Endothelial cell of umbilical vein (primary cell): Measurements from ENCODE around the gene WDFY2. TPM values are rescaled to one million over a fixed set of nuclear protein-coding genes. Genes with fewer than 3 reads are reported as not detected.

ENCODE experiments used
- BruUV-seq: library from RNA; stranded (reverse); fragments of 400-500 nt; replicated peaks from 2 replicates; lab custom pipeline; 2021; lab: Mats Ljungman, UMichigan
- CTCF ChIA-PET: fragments of 300-600, 350-600 bp; sonication (Branson Sonifier 250); formaldehyde crosslinking; loops from one replicate; lab custom pipeline; 2021; ENCODE audit warnings: antibody characterized with exemption, inconsistent platforms; lab: Charles Lee
- POLR2A ChIA-PET: fragments of 300-600, 350-600 bp; sonication (Branson Sonifier 250); formaldehyde crosslinking; loops from one replicate; lab custom pipeline; 2021; ENCODE audit warnings: antibody characterized with exemption, inconsistent platforms; lab: Charles Lee
- DNase-seq: peaks from one replicate; pipeline ENCODE4 v3.0.0-alpha.2; 2011; ENCODE audit warnings: low read depth, low spot score
- FAIRE-seq: peaks from 2 replicates; lab custom pipeline; 2011; peaks lifted over from hg19 to GRCh38; lab: Jason Lieb, UNC
- H2AFZ ChIP-seq: 2 replicates; pipeline ENCODE4 v1.6.0; 2012; ENCODE audit warnings: low read depth, low read length, control low read depth, inconsistent platforms
- H3K27ac ChIP-seq: 2 replicates; pipeline ENCODE4 v1.5.1; 2011; ENCODE audit warnings: low read depth, mild to moderate bottlenecking, control low read depth, low read length, moderate library complexity; ENCODE audit not compliant: insufficient read depth
- H3K27me3 ChIP-seq, 2 experiments: 2 replicates each; pipeline versions ENCODE4 v1.6.0 to v1.6.1; 2011; ENCODE audit warnings: low read length in 2 of 2, mixed read lengths in 1 of 2; ENCODE audit not compliant: control insufficient read depth in 2 of 2, insufficient read depth in 2 of 2
- H3K36me3 ChIP-seq, 2 experiments: 2 replicates in 1 of 2; 3 replicates in 1 of 2; pipeline ENCODE4 v1.5.1; 2011; ENCODE audit warnings: low read length in 2 of 2, mild to moderate bottlenecking in 1 of 2, moderate library complexity in 1 of 2; ENCODE audit not compliant: control insufficient read depth in 2 of 2, insufficient read depth in 2 of 2; ENCODE audit errors: extremely low read depth in 1 of 2
- H3K4me1 ChIP-seq: 3 replicates; pipeline ENCODE4 v1.5.1; 2011; ENCODE audit warnings: mild to moderate bottlenecking, low read length; ENCODE audit not compliant: control insufficient read depth, insufficient read depth; ENCODE audit errors: extremely low read depth
- H3K4me2 ChIP-seq: 2 replicates; pipeline ENCODE4 v1.6.1; 2011; ENCODE audit warnings: low read length, control low read depth, mixed read lengths; ENCODE audit not compliant: insufficient read depth
- H3K4me3 ChIP-seq, 3 experiments: fragments of 200-600 bp in 1 of 3; sonication (generic), shearing (Covaris generic) in 1 of 3; replicated peaks in 1 of 3; 2 replicates each; pipeline ENCODE4 v1.5.1; 2011 to 2016; ENCODE audit warnings: control low read depth in 3 of 3, low read length in 3 of 3, mild to moderate bottlenecking in 2 of 3, inconsistent platforms in 1 of 3, low read depth in 1 of 3, moderate library complexity in 1 of 3; ENCODE audit not compliant: insufficient read depth in 1 of 3
- H3K79me2 ChIP-seq: 2 replicates; pipeline ENCODE4 v1.6.0; 2012; ENCODE audit warnings: low read length, inconsistent platforms; ENCODE audit not compliant: control insufficient read depth, insufficient read depth
- H3K9ac ChIP-seq: replicated peaks from 2 replicates; pipeline ENCODE3; 2011; ENCODE audit warnings: low read length, control low read depth; ENCODE audit not compliant: insufficient read depth; ENCODE audit errors: extremely low read depth
- H3K9me1 ChIP-seq: replicated peaks from 3 replicates; pipeline ENCODE4 v1.6.0; 2011; ENCODE audit warnings: mild to moderate bottlenecking, low read length; ENCODE audit not compliant: control insufficient read depth, insufficient read depth; ENCODE audit errors: extremely low read depth
- H3K9me3 ChIP-seq: replicated peaks from 2 replicates; pipeline ENCODE4 v1.5.1; 2012; ENCODE audit warnings: low read length, inconsistent platforms; ENCODE audit not compliant: control insufficient read depth, insufficient read depth
- H4K20me1 ChIP-seq: replicated peaks from 2 replicates; pipeline ENCODE3; 2011; ENCODE audit warnings: mild to moderate bottlenecking, low read length; ENCODE audit not compliant: control insufficient read depth, insufficient read depth; ENCODE audit errors: extremely low read depth
- FOS ChIP-seq: IDR thresholded peaks from 2 replicates; pipeline ENCODE4 v1.6.1; 2011; ENCODE audit warnings: mild to moderate bottlenecking, low read length, moderate library complexity, borderline replicate concordance; ENCODE audit not compliant: insufficient read depth
- POLR2A ChIP-seq: IDR thresholded peaks from 2 replicates; pipeline ENCODE4 v1.6.1; 2012; ENCODE audit warnings: low read depth, mild to moderate bottlenecking, control low read depth, low read length
- POLR2AphosphoS5 ChIP-seq: IDR thresholded peaks from 2 replicates; pipeline ENCODE4 v1.6.1; 2012; ENCODE audit warnings: low read depth, mild to moderate bottlenecking, control low read depth, low read length, moderate library complexity; ENCODE audit not compliant: insufficient read depth
- dilution Hi-C: fragments of 300-500 bp; cut with MboI; formaldehyde crosslinking; loops from one replicate; pipeline ENCODE4 v1.15.0; 2019; ENCODE audit warnings: low sequenced_read_pairs; ENCODE audit not compliant: extremely low pct_ligation_motif_present
- intact Hi-C: fragments of 100-400 bp; cut with micrococcal nuclease; formaldehyde crosslinking; loops from one replicate; pipeline ENCODE4 v1.10.0; 2022
- polyA plus RNA-seq, 4 experiments: library from polyadenylated mRNA; depleted of rRNA in 3 of 4; stranded (reverse) in 3 of 4; unstranded in 1 of 4; fragments of >200 nt; gene quantifications; 2 replicates each; pipeline versions ENCODE4 v1.2.1 to v1.2.3, GENCODE V29; 2011 to 2012; ENCODE audit warnings: missing spikeins in 1 of 4
- total RNA-seq: library from RNA; stranded (reverse); gene quantifications from 2 replicates; pipeline ENCODE4 v1.2.3, GENCODE V29; 2021
- TF ChIP-seq, protein P1 (sequence below), 2 donors: IDR thresholded peaks; 1 replicate in 1 of 2; 2 replicates in 1 of 2; pipeline ENCODE4 v1.5.1; 2011; ENCODE audit warnings: low read length in 2 of 2, mild to moderate bottlenecking in 2 of 2, moderate library complexity in 2 of 2, control low read depth in 1 of 2, inconsistent platforms in 1 of 2, low read depth in 1 of 2; ENCODE audit not compliant: insufficient read depth in 1 of 2; ENCODE audit errors: extremely low read depth in 1 of 2

Gene WDFY2
- total and polyA plus RNA-seq, 2 donors (not counting 3 experiments of a cell fraction or from before 2014, with no cell fraction given): 2.1 to 5.5 TPM

DNA sequence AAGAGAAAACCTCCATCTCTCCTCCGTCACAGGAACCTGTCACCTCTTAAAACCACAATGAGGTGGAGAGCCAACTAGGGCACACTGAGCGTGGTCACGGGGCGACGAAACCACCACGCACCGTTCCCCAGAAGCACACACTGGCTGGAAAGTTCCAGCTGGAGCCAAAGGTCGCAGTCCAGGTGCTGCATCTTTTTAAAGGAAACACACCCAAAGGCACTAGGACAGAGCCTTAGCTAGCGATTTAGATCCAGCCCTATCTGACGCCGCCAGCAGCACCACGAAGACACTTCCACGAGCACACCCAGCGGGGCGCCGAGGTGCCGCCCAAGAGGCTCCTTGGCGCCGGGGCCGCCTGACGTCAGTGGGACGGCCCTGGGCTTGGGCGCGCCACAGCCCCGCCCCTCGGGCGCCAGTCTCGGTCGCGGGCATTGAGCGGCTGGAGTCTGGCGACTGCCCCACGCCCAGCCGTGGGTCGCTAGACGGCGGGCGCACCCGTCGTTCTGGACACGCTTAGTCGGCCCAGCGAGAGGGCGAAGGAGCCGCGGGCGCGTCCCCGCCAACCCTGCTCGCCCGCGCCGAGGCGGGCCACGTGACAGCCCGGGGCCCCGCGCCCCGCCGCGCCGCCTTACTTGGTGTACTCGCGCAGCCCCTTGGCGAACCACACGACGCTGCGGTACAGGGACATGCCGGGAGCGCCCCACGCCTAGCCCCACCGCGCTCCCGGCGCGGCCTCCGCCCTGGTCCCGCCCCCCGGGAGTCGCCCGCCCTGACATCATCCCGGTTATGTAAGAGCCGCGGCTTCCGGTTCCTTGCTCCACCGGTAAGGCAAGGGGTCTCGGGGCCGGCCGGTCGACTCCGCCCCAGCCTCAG, 219.4 kb downstream of the WDFY2 start, which contains the start of gene DHRS12:
Gene DHRS12 (minus strand): TSS at position 742 of the 873 bp plus-strand sequence. CDS start 4,504 bp downstream, outside the sequence.
- Histone ChIP-seq H2AFZ (peak within 1 kb of the TSS; percentile 96), H3K79me2 (no peaks in the 10 kb centered on the region), H3K27me3 (no peaks in the 10 kb centered on the region), H3K9me3 (no peaks in the 10 kb centered on the region), H3K36me3 (no peaks in the 10 kb centered on the region), H4K20me1 (no peaks in the 10 kb centered on the region), H3K4me3 (peak within 1 kb of the TSS; percentile 62 to 72 (median 71)), H3K27ac (peak within 1 kb of the TSS; percentile 92), H3K9me1 (no peaks in the 10 kb centered on the region), H3K9ac (peak within 1 kb of the TSS; percentile 96), H3K4me1 (peaks cover 35% of the 10 kb centered on the region), H3K4me2 (peak within 1 kb of the TSS; percentile 91)
- DNase-seq (peak; percentile 75), FAIRE-seq (peak; percentile 81)
- dilution Hi-C loops: no loop called here
- intact Hi-C loops: loop anchor here (1.0 to 10.0 kb wide), 7 partner anchors 39 to 656 kb away; partner anchors contain the start of genes ALG11, ATP7B, CKAP2 and INTS6
- TF ChIP-seq POLR2AphosphoS5 (peak; percentile 93), FOS (no peak), POLR2A (peak; percentile 77)
- TF ChIP-seq, protein P1, sequence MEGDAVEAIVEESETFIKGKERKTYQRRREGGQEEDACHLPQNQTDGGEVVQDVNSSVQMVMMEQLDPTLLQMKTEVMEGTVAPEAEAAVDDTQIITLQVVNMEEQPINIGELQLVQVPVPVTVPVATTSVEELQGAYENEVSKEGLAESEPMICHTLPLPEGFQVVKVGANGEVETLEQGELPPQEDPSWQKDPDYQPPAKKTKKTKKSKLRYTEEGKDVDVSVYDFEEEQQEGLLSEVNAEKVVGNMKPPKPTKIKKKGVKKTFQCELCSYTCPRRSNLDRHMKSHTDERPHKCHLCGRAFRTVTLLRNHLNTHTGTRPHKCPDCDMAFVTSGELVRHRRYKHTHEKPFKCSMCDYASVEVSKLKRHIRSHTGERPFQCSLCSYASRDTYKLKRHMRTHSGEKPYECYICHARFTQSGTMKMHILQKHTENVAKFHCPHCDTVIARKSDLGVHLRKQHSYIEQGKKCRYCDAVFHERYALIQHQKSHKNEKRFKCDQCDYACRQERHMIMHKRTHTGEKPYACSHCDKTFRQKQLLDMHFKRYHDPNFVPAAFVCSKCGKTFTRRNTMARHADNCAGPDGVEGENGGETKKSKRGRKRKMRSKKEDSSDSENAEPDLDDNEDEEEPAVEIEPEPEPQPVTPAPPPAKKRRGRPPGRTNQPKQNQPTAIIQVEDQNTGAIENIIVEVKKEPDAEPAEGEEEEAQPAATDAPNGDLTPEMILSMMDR (IDR thresholded peaks at IDR 0.05; ENCODE audit: extremely low read depth in 1 of 2, insufficient read depth in 1 of 2, low read depth in 1 of 2, low read length in 2 of 2): no peak
- no TSS peak for BruUV-seq
- ChIA-PET POLR2A (interaction anchor here (3.1 kb wide), 1 partner anchor 351 kb away, joined by 11 read pairs; the partner anchor contains the start of gene INTS6), CTCF (interaction anchor here (0.6 to 1.3 kb wide), 2 partner anchors 324 to 678 kb away, joined by 3 read pairs; no protein-coding TSS in a partner anchor)
